Prostate gland (tissue), 2 donors: ENCODE data around the gene PLCH1.

ENCODE experiments used
- POLR2A ChIP-seq: fragments of 450-650 bp; IDR thresholded peaks from one replicate; pipeline ENCODE4 v1.6.1; 2016; ENCODE audit warnings: antibody characterized with exemption, mild to moderate bottlenecking
- POLR2AphosphoS5 ChIP-seq: sonication (generic); formaldehyde crosslinking; IDR thresholded peaks from one replicate; pipeline ENCODE4 v1.6.1; 2017; ENCODE audit warnings: antibody characterized with exemption
- TF ChIP-seq, protein P1 (sequence below), 4 experiments: fragments of 200-600 bp in 2 of 4; fragments of 450-650 bp in 2 of 4; sonication (generic) in 2 of 4; IDR thresholded peaks; 1 replicate in 3 of 4; 2 replicates in 1 of 4; pipeline ENCODE4 v1.5.1; 2016 to 2019; ENCODE audit warnings: antibody characterized with exemption in 4 of 4, mild to moderate bottlenecking in 2 of 4, moderate library complexity in 2 of 4

GRCh38 chr3:155404486-155404885, 340.4 kb downstream of the PLCH1 start:
- TF ChIP-seq, protein P1, sequence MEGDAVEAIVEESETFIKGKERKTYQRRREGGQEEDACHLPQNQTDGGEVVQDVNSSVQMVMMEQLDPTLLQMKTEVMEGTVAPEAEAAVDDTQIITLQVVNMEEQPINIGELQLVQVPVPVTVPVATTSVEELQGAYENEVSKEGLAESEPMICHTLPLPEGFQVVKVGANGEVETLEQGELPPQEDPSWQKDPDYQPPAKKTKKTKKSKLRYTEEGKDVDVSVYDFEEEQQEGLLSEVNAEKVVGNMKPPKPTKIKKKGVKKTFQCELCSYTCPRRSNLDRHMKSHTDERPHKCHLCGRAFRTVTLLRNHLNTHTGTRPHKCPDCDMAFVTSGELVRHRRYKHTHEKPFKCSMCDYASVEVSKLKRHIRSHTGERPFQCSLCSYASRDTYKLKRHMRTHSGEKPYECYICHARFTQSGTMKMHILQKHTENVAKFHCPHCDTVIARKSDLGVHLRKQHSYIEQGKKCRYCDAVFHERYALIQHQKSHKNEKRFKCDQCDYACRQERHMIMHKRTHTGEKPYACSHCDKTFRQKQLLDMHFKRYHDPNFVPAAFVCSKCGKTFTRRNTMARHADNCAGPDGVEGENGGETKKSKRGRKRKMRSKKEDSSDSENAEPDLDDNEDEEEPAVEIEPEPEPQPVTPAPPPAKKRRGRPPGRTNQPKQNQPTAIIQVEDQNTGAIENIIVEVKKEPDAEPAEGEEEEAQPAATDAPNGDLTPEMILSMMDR (IDR thresholded peaks at IDR 0.05) = no peak
- no peak for TF ChIP-seq POLR2AphosphoS5
- TF ChIP-seq POLR2A = no peak
